ENCODE data around the gene HEPACAM2.

The HEPACAM2 gene

DNA sequence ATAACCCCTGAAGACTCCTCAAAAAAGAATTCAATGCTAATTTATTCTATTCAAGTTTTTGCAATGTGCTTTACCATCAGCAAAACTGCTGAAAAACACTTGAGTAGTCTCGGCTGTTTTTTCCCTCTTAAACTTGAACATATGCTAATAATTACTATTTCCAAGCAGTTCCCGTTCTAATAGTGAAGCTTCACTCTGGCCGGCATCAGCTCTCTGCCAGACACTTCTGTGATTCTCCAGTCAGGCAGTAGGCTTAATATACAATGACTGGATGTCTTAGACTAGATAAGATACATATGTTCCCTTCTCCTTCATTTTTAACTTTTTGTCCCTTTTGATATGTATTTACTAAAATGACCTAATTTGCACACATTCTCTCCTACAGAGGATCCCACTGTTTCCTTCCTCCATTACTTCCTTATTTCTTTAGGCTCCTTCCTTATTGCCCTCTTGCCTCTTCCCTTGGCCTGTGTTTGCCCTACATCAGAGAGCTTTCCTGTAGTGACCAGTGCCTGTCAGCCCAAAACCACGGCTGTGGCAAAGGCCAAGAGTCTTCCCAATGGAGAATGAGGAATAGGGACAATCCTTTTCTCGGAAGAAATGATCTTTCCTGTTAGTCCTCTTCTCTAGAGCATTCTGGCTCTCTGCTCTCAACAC, 23.5 kb downstream of the HEPACAM2 start:
- DNase-seq, result no peak

- no peak for DNase-seq
Measured at GRCh38 chr7:93198472-93198871, 27.8 kb downstream of the HEPACAM2 start.

- no peak for DNase-seq
Measured at GRCh38 chr7:93196336-93196735, 29.9 kb downstream of the HEPACAM2 start.

- DNase-seq, result no peak
Measured at GRCh38 chr7:93194386-93194785, 31.9 kb downstream of the HEPACAM2 start.

DNA sequence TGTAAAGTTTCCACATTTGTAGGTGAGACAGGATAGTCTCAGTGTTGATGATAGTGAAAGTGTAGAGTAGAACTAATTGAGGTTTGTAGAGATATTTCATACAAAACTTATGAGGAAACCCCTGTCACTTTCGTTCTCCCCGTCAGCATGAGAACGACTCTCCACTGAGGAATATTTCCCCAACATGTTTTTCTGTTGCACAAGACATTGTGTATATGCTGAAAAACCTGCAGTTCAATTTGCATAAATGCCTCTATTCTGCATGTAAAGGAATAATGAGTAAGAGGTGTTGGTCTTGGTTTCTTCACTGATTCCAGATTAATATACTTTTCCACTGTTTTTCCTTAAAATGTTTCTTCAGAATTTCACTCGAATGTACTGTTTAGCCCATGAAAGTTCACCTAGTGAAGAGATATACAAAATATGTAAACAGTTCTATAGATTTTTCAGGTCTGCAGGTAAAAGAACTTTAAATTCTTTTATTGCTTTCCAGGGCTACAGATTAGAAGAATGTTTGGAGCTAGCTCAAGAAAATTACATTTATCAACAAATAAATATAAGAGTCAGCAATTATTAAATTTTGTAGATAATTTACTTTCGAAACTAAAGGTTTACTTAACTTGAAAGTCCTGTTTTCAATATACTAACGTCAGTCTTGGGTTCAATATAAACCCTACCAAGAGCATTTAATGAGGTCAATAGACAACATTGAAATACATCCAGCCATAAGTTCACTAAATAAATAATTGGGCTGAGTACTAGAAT, 37.2 kb downstream of the HEPACAM2 start:
- DNase-seq, result no peak

- no peak for DNase-seq
Measured at GRCh38 chr7:93185303-93186027, 40.8 kb downstream of the HEPACAM2 start.

DNA sequence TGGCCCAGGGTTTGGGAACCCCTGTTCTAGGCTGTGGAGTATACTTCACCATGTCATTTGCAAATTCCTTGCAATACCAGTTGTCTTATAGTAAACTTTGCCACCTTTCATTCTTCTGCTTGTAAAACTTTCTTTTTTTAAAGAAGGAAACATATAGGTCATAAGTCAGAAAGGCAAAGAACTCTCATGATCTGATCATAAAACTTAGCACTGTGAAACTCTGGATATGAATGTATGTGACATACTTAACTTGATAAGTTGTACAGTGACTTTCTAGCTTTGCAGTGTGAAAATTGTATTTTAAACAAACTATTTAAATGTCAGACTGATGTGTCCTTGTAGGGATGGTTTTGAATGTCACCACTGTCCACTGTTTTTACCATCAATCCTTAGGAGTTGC, 47.1 kb downstream of the HEPACAM2 start:
- no peak for DNase-seq

DNA sequence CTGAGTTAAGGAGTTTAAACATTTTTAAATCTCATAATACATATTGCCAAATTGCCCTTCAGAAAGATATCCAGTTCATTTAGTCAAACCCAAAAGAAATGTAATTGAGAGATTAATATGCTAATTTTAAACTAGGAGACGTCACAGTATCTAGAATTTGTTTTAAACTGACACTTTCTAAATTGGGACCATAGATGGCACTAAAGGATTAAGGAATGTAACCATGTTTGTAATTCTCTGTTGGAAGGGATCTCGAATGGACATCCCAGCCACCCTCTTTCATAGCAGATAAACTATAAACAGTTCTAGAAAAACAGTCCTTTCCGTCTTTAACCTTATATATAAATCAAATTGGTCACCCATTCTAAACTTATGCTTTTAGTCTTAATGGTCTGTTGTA, 48.1 kb downstream of the HEPACAM2 start:
- no peak for DNase-seq

DNA sequence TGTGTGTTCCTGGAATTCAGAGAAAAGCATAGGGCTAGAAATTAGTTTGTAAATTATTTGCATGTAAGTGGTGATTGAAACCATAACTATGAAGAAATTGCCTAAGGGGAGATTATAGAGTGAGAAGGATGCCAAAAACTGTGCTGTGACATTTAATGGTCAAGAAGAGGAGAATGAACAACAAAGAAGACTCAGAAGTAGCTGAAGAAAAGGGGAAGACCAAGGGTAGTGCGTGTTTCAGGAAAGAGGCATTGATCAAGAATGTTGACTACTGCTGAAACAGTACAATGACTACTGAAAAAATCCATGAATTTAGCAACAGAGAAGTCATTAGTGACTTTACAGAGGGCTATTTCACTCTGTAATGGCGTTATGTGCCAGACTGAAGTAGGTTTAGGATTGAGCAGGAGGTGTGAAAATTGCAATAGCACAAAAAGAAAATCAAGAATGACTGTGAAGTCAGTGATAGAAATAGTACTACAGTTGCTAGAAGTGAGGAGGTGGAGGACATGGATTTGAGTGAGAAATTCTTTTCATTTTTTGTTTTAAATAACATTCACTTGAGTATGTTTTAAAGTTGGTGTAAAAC, 49.2 kb downstream of the HEPACAM2 start:
- no peak for DNase-seq

GRCh38 chr7:93175219-93175618, 51.0 kb downstream of the HEPACAM2 start:
- DNase-seq, result no peak

- DNase-seq, result no peak
Measured at GRCh38 chr7:93172683-93173082, 53.6 kb downstream of the HEPACAM2 start.

- DNase-seq, result no peak
Measured at GRCh38 chr7:93171606-93172226, 54.6 kb downstream of the HEPACAM2 start.

DNA sequence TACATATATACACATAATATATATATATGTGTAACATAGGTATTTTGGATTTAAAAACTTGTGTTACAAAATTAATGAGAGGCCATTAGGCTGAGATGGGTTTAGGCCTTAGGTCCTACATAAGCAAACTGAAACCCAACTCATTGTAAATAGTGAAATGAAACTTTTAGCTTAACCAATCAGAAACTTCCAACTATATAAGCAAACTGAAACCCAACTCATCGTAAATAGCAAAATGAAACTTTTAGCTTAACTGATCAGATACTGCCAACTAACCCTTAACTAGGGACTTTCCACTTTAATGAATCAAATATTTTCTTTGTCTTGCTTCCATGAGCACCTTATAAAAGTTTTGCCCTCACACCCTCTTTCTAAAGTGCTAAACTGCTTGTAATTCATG, 60.8 kb downstream of the HEPACAM2 start:
- no peak for DNase-seq

- DNase-seq, result no peak
Measured at GRCh38 chr7:93164766-93165165, 61.5 kb downstream of the HEPACAM2 start.

- no peak for DNase-seq
Measured at GRCh38 chr7:93161181-93161762, 65.0 kb downstream of the HEPACAM2 start.

DNA sequence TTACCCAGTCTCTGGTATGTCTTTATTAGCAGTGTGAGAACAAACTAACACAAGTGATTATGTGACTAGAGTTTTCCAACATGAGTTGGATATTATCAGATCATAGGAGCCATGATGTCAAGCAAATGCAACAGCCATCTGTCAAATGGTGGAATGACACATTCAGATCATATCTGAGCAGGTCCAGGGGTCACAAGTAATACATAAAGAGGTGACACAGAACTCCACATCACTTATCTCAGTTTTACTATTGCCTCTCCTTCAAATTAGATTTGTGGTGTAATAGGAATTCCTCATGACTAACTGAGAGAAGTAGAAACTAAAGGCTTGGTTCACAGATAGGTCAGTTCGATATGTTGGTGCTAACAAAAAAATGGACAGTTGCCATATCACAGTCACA, 65.9 kb downstream of the HEPACAM2 start:
- DNase-seq, result no peak

GRCh38 chr7:93159490-93159889, 66.8 kb downstream of the HEPACAM2 start:
- DNase-seq, result no peak

- no peak for DNase-seq
Measured at GRCh38 chr7:93156884-93157283, 69.4 kb downstream of the HEPACAM2 start.

- no peak for DNase-seq
Measured at GRCh38 chr7:93150200-93150835, 76.0 kb downstream of the HEPACAM2 start.

- no peak for DNase-seq
Measured at GRCh38 chr7:93148727-93149126, 77.5 kb downstream of the HEPACAM2 start.

DNA sequence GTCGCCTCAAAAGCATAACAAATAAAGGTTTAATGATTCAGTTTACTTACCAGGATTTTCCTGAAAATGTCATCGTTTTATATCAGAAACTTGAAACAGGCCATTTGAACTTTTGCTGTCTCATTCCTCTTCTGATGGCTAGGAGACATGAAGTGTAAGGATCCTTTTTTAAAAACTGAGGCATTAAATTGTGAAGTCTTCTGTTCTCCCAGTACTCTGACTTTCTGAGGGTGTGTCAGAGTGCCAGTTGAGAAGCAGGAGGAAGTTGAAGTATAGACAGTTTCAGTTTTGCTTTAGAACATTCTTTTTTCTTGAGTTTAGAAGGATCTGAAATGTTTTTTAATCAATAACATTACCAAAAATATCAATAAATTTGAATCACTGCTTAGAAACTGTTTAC, 78.1 kb downstream of the HEPACAM2 start, which contains the start of gene SAMD9L:
Gene SAMD9L, minus strand, starts transcription at position 242 of the 400 bp plus-strand sequence. CDS start 12,414 bp downstream, outside the sequence.
- DNase-seq, result no peak

DNA sequence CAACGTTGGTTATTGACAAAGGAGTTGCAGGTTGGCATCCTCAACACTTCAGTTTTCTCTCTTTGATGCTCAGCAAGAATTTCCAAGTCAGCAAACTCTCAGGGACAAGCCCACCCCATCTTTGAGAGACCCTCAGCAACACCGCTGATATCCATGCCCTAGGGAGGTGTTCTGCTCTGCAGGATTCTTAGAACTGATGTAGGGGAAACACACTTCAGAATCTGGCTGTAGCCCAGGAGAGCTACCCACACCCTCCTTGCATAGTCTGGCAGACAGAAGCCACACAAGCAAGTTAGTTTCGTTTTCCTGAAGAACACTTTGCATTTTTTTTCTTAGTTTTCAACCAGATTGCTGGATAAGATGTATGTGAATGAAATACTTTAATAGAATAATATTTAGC, 78.9 kb downstream of the HEPACAM2 start:
- peak; percentile 11 for DNase-seq

Data from activated CD4-positive, alpha-beta T cell treated with anti-CD3 and anti-CD28 coated beads, Interleukin-2, amount 50 U/mL, for 1 hour (primary cell).